Chondrocyte (in vitro differentiated cells): ENCODE results near the gene TXLNG. TPM values are rescaled to one million over a fixed set of nuclear protein-coding genes. Genes with fewer than 3 reads are reported as not detected.
"Not testable (repeated sequence)": the region's sequence is repeated elsewhere in the genome, so short reads cannot be mapped to it uniquely, and the experiment has no call there.

ENCODE experiments used
- DNase-seq: peaks from one replicate; pipeline ENCODE4 v3.0.0; 2021; ENCODE audit warnings: mixed read lengths, low spot score
- H3K27ac Mint-ChIP-seq: one replicate; pipeline ENCODE4 v1.8.0; 2021; ENCODE audit warnings: mild to moderate bottlenecking, moderate library complexity, mixed read lengths; ENCODE audit not compliant: unreplicated experiment
- H3K27me3 Mint-ChIP-seq: 2 replicates; pipeline ENCODE4 v1.8.0; 2021; ENCODE audit warnings: low read depth, mixed read lengths
- H3K36me3 Mint-ChIP-seq: 2 replicates; pipeline ENCODE4 v1.8.0; 2021; ENCODE audit warnings: low read depth, mixed read lengths
- H3K4me1 Mint-ChIP-seq: 2 replicates; pipeline ENCODE4 v1.8.0; 2021; ENCODE audit warnings: low read depth, mild to moderate bottlenecking, mixed read lengths
- H3K4me3 Mint-ChIP-seq: one replicate; pipeline ENCODE4 v1.8.0; 2021; ENCODE audit warnings: mild to moderate bottlenecking, moderate library complexity, mixed read lengths; ENCODE audit not compliant: unreplicated experiment
- H3K9me3 Mint-ChIP-seq: 2 replicates; pipeline ENCODE4 v1.8.0; 2021; ENCODE audit warnings: low read depth, mixed read lengths
- CTCF ChIP-seq: fragments of 200-600 bp; sonication (generic); IDR thresholded peaks from 2 replicates; pipeline ENCODE4 v1.5.0; 2021; ENCODE audit warnings: antibody characterized with exemption, mild to moderate bottlenecking, moderate library complexity
- total RNA-seq: library from RNA; stranded (reverse); gene quantifications from 3 replicates; pipeline ENCODE4 v1.2.1, GENCODE V29; 2021

TXLNG gene
- total RNA-seq, 1 donor from 2014 or later, result 9.1 TPM

- peaks cover 1% of the 10 kb centered on the region for H3K36me3 Mint-ChIP-seq
- H3K4me3 Mint-ChIP-seq, result no peak overlapping the region
- H3K9me3 Mint-ChIP-seq, result no peaks in the 10 kb centered on the region
- DNase-seq, result no peak
- no peaks in the 10 kb centered on the region for H3K27me3 Mint-ChIP-seq
- TF ChIP-seq CTCF, result no peak
- no peaks in the 10 kb centered on the region for H3K4me1 Mint-ChIP-seq
- H3K27ac Mint-ChIP-seq, result no peak overlapping the region
These were observed 11.5 kb upstream of the TXLNG start for GRCh38 chrX:16774746-16775145.

- Mint-ChIP-seq H3K27ac (no peak overlapping the region), H3K36me3 (peaks cover 1% of the 10 kb centered on the region), H3K9me3 (no peaks in the 10 kb centered on the region), H3K4me1 (no peaks in the 10 kb centered on the region), H3K4me3 (no peak overlapping the region), H3K27me3 (no peaks in the 10 kb centered on the region)
- TF ChIP-seq CTCF, result no peak
- no peak for DNase-seq
These were observed 7.7 kb upstream of the TXLNG start for GRCh38 chrX:16778545-16778944.

- Mint-ChIP-seq H3K9me3 (no peaks in the 10 kb centered on the region), H3K4me3 (no peak overlapping the region), H3K27ac (no peak overlapping the region), H3K36me3 (peaks cover 1% of the 10 kb centered on the region), H3K4me1 (no peaks in the 10 kb centered on the region), H3K27me3 (no peaks in the 10 kb centered on the region)
- no peak for DNase-seq
- no peak for TF ChIP-seq CTCF
These were observed 7.3 kb upstream of the TXLNG start for GRCh38 chrX:16778993-16779392.

- DNase-seq, H3K36me3 Mint-ChIP-seq, H3K27me3 Mint-ChIP-seq, H3K27ac Mint-ChIP-seq, H3K4me1 Mint-ChIP-seq, H3K9me3 Mint-ChIP-seq, H3K4me3 Mint-ChIP-seq: not testable (repeated sequence)
These were observed 6.5 kb upstream of the TXLNG start for GRCh38 chrX:16779815-16780214.

- H3K36me3 Mint-ChIP-seq, result no peaks in the 10 kb centered on the region
- no peak for DNase-seq
- H3K4me1 Mint-ChIP-seq, result peaks cover 19% of the 10 kb centered on the region
- no peaks in the 10 kb centered on the region for H3K27me3 Mint-ChIP-seq
- TF ChIP-seq CTCF, result no peak
- no peaks in the 10 kb centered on the region for H3K9me3 Mint-ChIP-seq
- H3K27ac Mint-ChIP-seq, result no peak overlapping the region
- H3K4me3 Mint-ChIP-seq, result no peak overlapping the region
These were observed 2.8 kb upstream of the TXLNG start for GRCh38 chrX:16783452-16783851.

GRCh38 chrX:16784440-16784839 lies 1.8 kb upstream of the TXLNG start:
- not testable (repeated sequence) for H3K9me3 Mint-ChIP-seq, DNase-seq, H3K36me3 Mint-ChIP-seq, H3K27me3 Mint-ChIP-seq, H3K27ac Mint-ChIP-seq, H3K4me3 Mint-ChIP-seq
- peaks cover 19% of the 10 kb centered on the region for H3K4me1 Mint-ChIP-seq
